GM21619 (cell line): ENCODE results near the gene SDHA.
"Not testable (repeated sequence)": the region's sequence is repeated elsewhere in the genome, so short reads cannot be mapped to it uniquely, and the experiment has no call there.

Experiments used
- ATAC-seq: cut with Tn5 transposase; IDR thresholded peaks from one replicate; pipeline ENCODE4 v1.9.1; 2021; ENCODE audit not compliant: unreplicated experiment

SDHA gene

GRCh38 chr5:296954-297353, 78.8 kb downstream of the SDHA start:
- not testable (repeated sequence) for ATAC-seq

- ATAC-seq: not testable (repeated sequence)
Measured at GRCh38 chr5:297448-297847, 79.3 kb downstream of the SDHA start.

GRCh38 chr5:297991-298736, 80.0 kb downstream of the SDHA start:
- ATAC-seq: not testable (repeated sequence)

GRCh38 chr5:298737-299125, 80.6 kb downstream of the SDHA start:
- ATAC-seq: no peak

- ATAC-seq: not testable (repeated sequence)
Measured at GRCh38 chr5:299921-300320, 81.8 kb downstream of the SDHA start.

GRCh38 chr5:300691-301435, 82.7 kb downstream of the SDHA start:
- not testable (repeated sequence) for ATAC-seq

GRCh38 chr5:302416-302815, 84.3 kb downstream of the SDHA start:
- not testable (repeated sequence) for ATAC-seq

GRCh38 chr5:302966-303365, 84.8 kb downstream of the SDHA start:
- no peak for ATAC-seq

GRCh38 chr5:303741-304140, 85.6 kb downstream of the SDHA start:
- not testable (repeated sequence) for ATAC-seq

GRCh38 chr5:305050-305449, 86.9 kb downstream of the SDHA start:
- ATAC-seq: no peak

GRCh38 chr5:305459-305858, 87.3 kb downstream of the SDHA start:
- no peak for ATAC-seq

- ATAC-seq: no peak
Measured at GRCh38 chr5:306011-306805, 88.1 kb downstream of the SDHA start.
